GM23338 (cell line): Measurements from ENCODE around the gene G6PC2. TPM values are rescaled to one million over a fixed set of nuclear protein-coding genes. Genes with fewer than 3 reads are reported as not detected.

Experiments
- ATAC-seq: fragments of 200-7000 bp; cut with Tn5 transposase; 3 replicates; pipeline ENCODE4 v1.9.1; 2020
- DNase-seq: peaks from one replicate; pipeline ENCODE4 v3.0.0-alpha.2; 2015; ENCODE audit warnings: low spot score
- H2AFZ ChIP-seq: fragments of 200-600 bp; sonication (generic); 2 replicates; pipeline ENCODE4 v1.8.0; 2016; ENCODE audit warnings: antibody characterized with exemption, mild to moderate bottlenecking, moderate library complexity
- H3F3A ChIP-seq: fragments of 200-600 bp; sonication (generic); replicated peaks from 2 replicates; pipeline ENCODE4 v1.8.0; 2017; ENCODE audit warnings: antibody characterized with exemption, mixed run types, low read depth
- H3K27ac ChIP-seq: fragments of 200-600 bp; sonication (generic); 2 replicates; pipeline ENCODE4 v1.6.1; 2016; ENCODE audit warnings: low read depth
- H3K27me3 ChIP-seq: fragments of 200-600 bp; sonication (generic); 2 replicates; pipeline ENCODE4 v1.8.0; 2016; ENCODE audit warnings: mild to moderate bottlenecking, mixed run types, moderate library complexity; ENCODE audit not compliant: insufficient read depth
- H3K36me3 ChIP-seq: fragments of 200-600 bp; sonication (generic); 2 replicates; pipeline ENCODE4 v1.8.0; 2016; ENCODE audit warnings: mild to moderate bottlenecking; ENCODE audit not compliant: insufficient read depth
- H3K4me1 ChIP-seq: fragments of 200-600 bp; sonication (generic); 2 replicates; pipeline ENCODE4 v1.8.0; 2016; ENCODE audit warnings: mild to moderate bottlenecking, moderate library complexity; ENCODE audit not compliant: insufficient read depth
- H3K4me2 ChIP-seq: fragments of 200-600 bp; sonication (generic); 2 replicates; pipeline ENCODE4 v1.7.1; 2017; ENCODE audit warnings: mixed run types
- H3K4me3 ChIP-seq: fragments of 200-600 bp; sonication (generic); 2 replicates; pipeline ENCODE4 v1.6.1; 2016; ENCODE audit warnings: mixed run types
- H3K79me2 ChIP-seq: fragments of 200-600 bp; sonication (generic); replicated peaks from 2 replicates; pipeline ENCODE4 v1.8.0; 2017; ENCODE audit warnings: mild to moderate bottlenecking; ENCODE audit not compliant: insufficient read depth
- H3K9me2 ChIP-seq: fragments of 200-600 bp; sonication (generic); 2 replicates; pipeline ENCODE4 v1.8.0; 2017; ENCODE audit not compliant: insufficient read depth
- H4K20me1 ChIP-seq: fragments of 200-600 bp; sonication (generic); replicated peaks from 2 replicates; pipeline ENCODE4 v1.8.0; 2017; ENCODE audit warnings: mild to moderate bottlenecking; ENCODE audit not compliant: insufficient read depth
- H3K27ac Mint-ChIP-seq: 2 replicates; pipeline ENCODE4 v1.8.0; 2020; ENCODE audit warnings: inconsistent platforms, mild to moderate bottlenecking, moderate library complexity, mixed read lengths
- H3K27me3 Mint-ChIP-seq: 3 replicates; pipeline ENCODE4 v1.8.0; 2022; ENCODE audit warnings: low read depth, mild to moderate bottlenecking, moderate library complexity, mixed read lengths, inconsistent platforms; ENCODE audit not compliant: insufficient read depth, poor library complexity
- H3K36me3 Mint-ChIP-seq: 3 replicates; pipeline ENCODE4 v1.8.0; 2021; ENCODE audit warnings: low read depth, mild to moderate bottlenecking, inconsistent platforms, moderate library complexity, mixed read lengths
- H3K4me1 Mint-ChIP-seq: 3 replicates; pipeline ENCODE4 v1.8.0; 2020; ENCODE audit warnings: mild to moderate bottlenecking, inconsistent platforms, mixed read lengths
- H3K4me3 Mint-ChIP-seq: 3 replicates; pipeline ENCODE4 v1.8.0; 2021; ENCODE audit warnings: moderate library complexity, mild to moderate bottlenecking, inconsistent platforms, mixed read lengths
- H3K9me3 Mint-ChIP-seq: 3 replicates; pipeline ENCODE4 v1.8.0; 2020; ENCODE audit warnings: moderate library complexity, mild to moderate bottlenecking, inconsistent platforms, mixed read lengths
- CREB1 ChIP-seq: fragments of 250-450 bp; sonication (Bioruptor Pico); IDR thresholded peaks from 2 replicates; pipeline ENCODE4 v1.5.0; 2020; ENCODE audit warnings: low read depth, mild to moderate bottlenecking, moderate library complexity
- CTCF ChIP-seq, 2 experiments: fragments of 200-600 bp in 1 of 2; sonication (generic) in 1 of 2; conservative IDR thresholded peaks; 2 replicates each; pipeline versions ENCODE4 v1.5.1 to v1.6.1; 2016 to 2017; ENCODE audit warnings: antibody characterized with exemption in 2 of 2, low read depth in 2 of 2, mild to moderate bottlenecking in 2 of 2, moderate library complexity in 1 of 2
- ETS1 ChIP-seq: IDR thresholded peaks from 2 replicates; pipeline ENCODE4 v1.6.1; 2016; ENCODE audit warnings: antibody characterized with exemption
- EZH2 ChIP-seq: fragments of 200-600 bp; sonication (generic); IDR thresholded peaks from one replicate; pipeline ENCODE4 v1.8.0; 2017; ENCODE audit warnings: antibody characterized with exemption, mild to moderate bottlenecking, low read depth; ENCODE audit not compliant: unreplicated experiment
- EZH2phosphoT487 ChIP-seq: fragments of 200-600 bp; sonication (generic); IDR thresholded peaks from one replicate; pipeline ENCODE4 v1.8.1; 2018; ENCODE audit warnings: antibody characterized with exemption; ENCODE audit not compliant: unreplicated experiment
- JUNB ChIP-seq: IDR thresholded peaks from one replicate; pipeline ENCODE4 v1.6.1; 2016; ENCODE audit warnings: antibody characterized with exemption; ENCODE audit not compliant: unreplicated experiment
- NANOG ChIP-seq: IDR thresholded peaks from 2 replicates; pipeline ENCODE4 v1.6.1; 2016; ENCODE audit warnings: antibody characterized with exemption, borderline replicate concordance
- POLR2AphosphoS5 ChIP-seq: IDR thresholded peaks from 2 replicates; pipeline ENCODE4 v1.6.1; 2016; ENCODE audit warnings: antibody characterized with exemption, low read depth
- STAT1 ChIP-seq: IDR thresholded peaks from one replicate; pipeline ENCODE4 v1.6.1; 2016; ENCODE audit warnings: antibody characterized with exemption; ENCODE audit not compliant: unreplicated experiment
- ZNF114 ChIP-seq: fragments of 250-450 bp; sonication (Bioruptor Pico); IDR thresholded peaks from 2 replicates; pipeline ENCODE4 v1.5.0; 2020; ENCODE audit warnings: mild to moderate bottlenecking, moderate library complexity
- ZNF331 ChIP-seq: fragments of 250-450 bp; sonication (Bioruptor Pico); IDR thresholded peaks from 2 replicates; pipeline ENCODE4 v1.5.0; 2020; ENCODE audit warnings: low read depth, mild to moderate bottlenecking, moderate library complexity
- ZNF462 ChIP-seq: fragments of 250-450 bp; sonication (Bioruptor Pico); IDR thresholded peaks from 2 replicates; pipeline ENCODE4 v1.5.0; 2020; ENCODE audit warnings: mild to moderate bottlenecking, moderate library complexity
- polyA plus RNA-seq: library from polyadenylated mRNA; unstranded; fragments of >200 nt; fragmentation: Nextera tagmentation; extraction: Ambion mirVana; gene quantifications from 2 replicates; pipeline ENCODE4 v1.2.1, GENCODE V29; 2016
- total RNA-seq: library from RNA; depleted of rRNA; stranded (reverse); fragments of >200 nt; shearing (Covaris generic); gene quantifications from 2 replicates; pipeline ENCODE4 v1.2.3, GENCODE V29; 2014

G6PC2 gene
- total and polyA plus RNA-seq, 2 experiments from 2014 or later = not detected

DNA sequence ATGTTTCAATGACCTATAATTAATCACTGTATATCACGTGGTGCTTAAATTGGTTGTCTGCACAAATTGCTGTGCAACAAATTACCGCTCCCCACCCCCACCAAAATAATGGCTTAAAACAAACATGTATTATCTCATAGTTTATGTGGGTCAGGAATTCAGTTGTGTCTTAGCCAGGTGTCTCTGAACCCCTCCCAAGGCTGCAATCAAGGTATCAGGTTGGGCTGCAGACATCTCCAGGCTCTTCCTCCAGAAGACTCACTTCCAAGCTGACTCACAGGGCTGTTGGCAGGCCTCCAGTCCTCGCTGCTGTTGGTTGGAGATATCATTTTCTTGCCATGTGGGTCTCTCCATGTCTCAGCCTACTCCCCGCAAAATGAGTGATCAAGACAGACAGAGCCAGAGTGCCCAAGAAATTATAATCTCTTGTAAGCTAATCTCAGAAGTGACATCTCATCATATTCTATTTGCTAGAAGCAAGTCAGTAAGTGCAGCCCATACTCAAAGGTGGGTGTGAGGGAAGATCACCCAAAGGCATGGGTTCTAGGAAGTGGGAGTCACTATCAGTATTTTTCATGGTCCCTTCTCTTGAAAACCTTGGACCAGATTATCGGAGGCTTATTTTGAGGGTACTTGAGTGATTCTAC, 49.3 kb upstream of the G6PC2 start (continued):
- TF ChIP-seq ZNF462 (CRISPR knock-in tag) (no peak), JUNB (no peak), CREB1 (CRISPR knock-in tag) (no peak), POLR2AphosphoS5 (no peak), STAT1 (no peak), EZH2 (no peak)

DNA sequence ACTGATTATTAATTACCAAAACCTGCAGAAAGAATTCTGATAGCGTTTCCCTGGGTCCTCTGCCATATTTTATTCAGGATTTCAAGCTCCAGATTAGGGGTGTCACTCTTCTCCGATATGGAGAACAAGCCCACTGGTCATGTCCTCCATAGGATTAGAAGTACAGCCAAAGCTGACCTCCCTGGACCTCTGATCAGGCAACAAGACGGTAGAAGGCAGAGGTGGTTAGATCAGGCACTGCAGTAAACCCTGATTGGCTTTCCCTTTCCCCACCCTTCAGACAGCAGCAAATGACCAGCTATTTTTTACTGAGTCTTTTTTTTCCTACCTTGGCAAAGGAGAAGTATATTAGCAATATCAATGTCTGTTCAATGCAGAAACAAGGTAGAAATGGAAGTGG, 48.6 kb upstream of the G6PC2 start:
- Histone ChIP-seq H3K27me3 (no peaks in the 10 kb centered on the region), H3K4me1 (peaks cover 8% of the 10 kb centered on the region), H3F3A (no peaks in the 10 kb centered on the region), H3K9me2 (no peaks in the 10 kb centered on the region), H3K79me2 (no peaks in the 10 kb centered on the region), H3K27ac (no peak overlapping the region), H3K4me3 (no peak overlapping the region), H3K4me2 (no peak overlapping the region), H3K36me3 (no peaks in the 10 kb centered on the region), H4K20me1 (no peaks in the 10 kb centered on the region), H2AFZ (no peak overlapping the region)
- no peak for ATAC-seq
- H3K9me3 Mint-ChIP-seq = no peaks in the 10 kb centered on the region
- no peak overlapping the region for H3K4me3 Mint-ChIP-seq
- peaks cover 2% of the 10 kb centered on the region for H3K27me3 Mint-ChIP-seq
- no peak overlapping the region for H3K27ac Mint-ChIP-seq
- peaks cover 8% of the 10 kb centered on the region; the same call in 2 of the 3 replicates for H3K36me3 Mint-ChIP-seq
- no peak for DNase-seq
- peaks cover 9% of the 10 kb centered on the region for H3K4me1 Mint-ChIP-seq
- TF ChIP-seq EZH2phosphoT487 = no peak
- TF ChIP-seq NANOG = no peak
- TF ChIP-seq CREB1 (CRISPR knock-in tag) = no peak
- no peak for TF ChIP-seq ZNF114 (CRISPR knock-in tag)
- TF ChIP-seq ETS1 = no peak
- TF ChIP-seq STAT1 = no peak
- no peak for TF ChIP-seq EZH2
- TF ChIP-seq CTCF (conservative IDR thresholded peaks at IDR 0.05; ENCODE audit: low read depth in 2 of 2) = no peak
- no peak for TF ChIP-seq ZNF331 (CRISPR knock-in tag)
